Naive thymus-derived CD4-positive, alpha-beta T cell (primary cell): ENCODE results near the gene PRRT1. TPM values are rescaled to one million over a fixed set of nuclear protein-coding genes. Genes with fewer than 3 reads are reported as not detected.
"Not testable (repeated sequence)": the region's sequence is repeated elsewhere in the genome, so short reads cannot be mapped to it uniquely, and the experiment has no call there.

Source experiments
- ATAC-seq: fragments of 150-1000 bp; cut with Tn5 transposase; 2 replicates; pipeline ENCODE4 v1.10.0; 2021; ENCODE audit warnings: mild to moderate bottlenecking, moderate library complexity
- CTCF ChIA-PET: fragments of 350-600 bp; sonication (Branson Sonifier 250); formaldehyde crosslinking; loops from one replicate; lab custom pipeline; 2021; ENCODE audit warnings: antibody characterized with exemption; lab: Charles Lee
- POLR2A ChIA-PET: fragments of 350-600 bp; sonication (Branson Sonifier 250); formaldehyde crosslinking; loops from one replicate; lab custom pipeline; 2021; ENCODE audit warnings: antibody characterized with exemption, inconsistent platforms; lab: Charles Lee
- DNase-seq, 9 donors: peaks; one replicate each; pipeline versions ENCODE4 v3.0.0 to v3.0.0-alpha.2; 2020 to 2022; ENCODE audit warnings: mixed read lengths in 1 of 9
- H3K27ac ChIP-seq: one replicate; pipeline ENCODE4 v1.7.0; 2013; ENCODE audit warnings: mild to moderate bottlenecking, low read depth, low read length, moderate library complexity
- H3K27me3 ChIP-seq, 2 donors: one replicate each; pipeline ENCODE4 v1.7.0; 2013; ENCODE audit warnings: low read length in 2 of 2, mild to moderate bottlenecking in 2 of 2, moderate library complexity in 2 of 2; ENCODE audit not compliant: control insufficient read depth in 2 of 2, insufficient read depth in 2 of 2
- H3K36me3 ChIP-seq, 3 experiments: 1 replicate in 2 of 3; 2 replicates in 1 of 3; pipeline ENCODE4 v1.7.0; 2013; ENCODE audit warnings: low read length in 3 of 3, mild to moderate bottlenecking in 3 of 3, moderate library complexity in 1 of 3; ENCODE audit not compliant: insufficient read depth in 3 of 3, control insufficient read depth in 2 of 3
- H3K4me1 ChIP-seq, 2 donors: one replicate each; pipeline ENCODE4 v1.7.0; 2013; ENCODE audit warnings: low read length in 2 of 2, mild to moderate bottlenecking in 2 of 2, moderate library complexity in 1 of 2; ENCODE audit not compliant: control insufficient read depth in 2 of 2, insufficient read depth in 2 of 2
- H3K4me3 ChIP-seq: 2 replicates; pipeline ENCODE4 v1.7.0; 2013; ENCODE audit warnings: mild to moderate bottlenecking, low read length
- H3K9me3 ChIP-seq, 3 experiments: 1 replicate in 2 of 3; 2 replicates in 1 of 3; pipeline ENCODE4 v1.7.0; 2013; ENCODE audit warnings: low read length in 3 of 3; ENCODE audit not compliant: control insufficient read depth in 2 of 3
- H3K27ac Mint-ChIP-seq, 9 donors: one replicate each; pipeline ENCODE4 v1.8.0; 2020 to 2022; ENCODE audit warnings: mixed read lengths in 9 of 9, mild to moderate bottlenecking in 8 of 9, moderate library complexity in 5 of 9, inconsistent platforms in 2 of 9
- H3K27me3 Mint-ChIP-seq, 5 donors: one replicate each; pipeline ENCODE4 v1.8.0; 2021 to 2022; ENCODE audit warnings: mixed read lengths in 5 of 5, mild to moderate bottlenecking in 1 of 5
- H3K36me3 Mint-ChIP-seq, 5 donors: one replicate each; pipeline ENCODE4 v1.8.0; 2020 to 2022; ENCODE audit warnings: mixed read lengths in 5 of 5, mild to moderate bottlenecking in 3 of 5, inconsistent platforms in 1 of 5
- H3K4me1 Mint-ChIP-seq, 7 donors: one replicate each; pipeline ENCODE4 v1.8.0; 2020 to 2022; ENCODE audit warnings: mixed read lengths in 7 of 7, mild to moderate bottlenecking in 3 of 7, inconsistent platforms in 1 of 7
- H3K4me3 Mint-ChIP-seq, 10 donors: one replicate each; pipeline ENCODE4 v1.8.0; 2020 to 2022; ENCODE audit warnings: mild to moderate bottlenecking in 10 of 10, mixed read lengths in 10 of 10, moderate library complexity in 6 of 10, inconsistent platforms in 2 of 10
- H3K9me3 Mint-ChIP-seq, 11 donors: one replicate each; pipeline ENCODE4 v1.8.0; 2020 to 2022; ENCODE audit warnings: mixed read lengths in 11 of 11, mild to moderate bottlenecking in 4 of 11, inconsistent platforms in 1 of 11, moderate library complexity in 1 of 11
- intact Hi-C, 2 donors: fragments of 100-400 bp; cut with micrococcal nuclease; formaldehyde crosslinking; loops; one replicate each; pipeline ENCODE4 v1.15.1; 2023
- microRNA-seq: library from miRNA; unstranded; fragments of <30 nt; microRNA quantifications from one replicate; pipeline ENCODE4 v1.2.0, GENCODE V29; 2022; ENCODE audit warnings: borderline microRNAs expressed
- polyA plus RNA-seq, 2 donors: library from polyadenylated mRNA; unstranded; fragments of 300-500 nt; fragmentation: Illumina TruSeq; gene quantifications; one replicate each; pipeline ENCODE4 v1.2.3, GENCODE V29; 2021
- total RNA-seq, 6 experiments: library from RNA in 5 of 6; stranded (reverse) in 5 of 6; gene quantifications; 1 replicate in 5 of 6; 2 replicates in 1 of 6; pipeline ENCODE4 v1.2.3 and lab custom pipeline; 2021 to 2026

Gene PRRT1
- total and polyA plus RNA-seq, 7 experiments from 2014 or later: 0.31 to 7.4 (median 3.4) TPM

DNA sequence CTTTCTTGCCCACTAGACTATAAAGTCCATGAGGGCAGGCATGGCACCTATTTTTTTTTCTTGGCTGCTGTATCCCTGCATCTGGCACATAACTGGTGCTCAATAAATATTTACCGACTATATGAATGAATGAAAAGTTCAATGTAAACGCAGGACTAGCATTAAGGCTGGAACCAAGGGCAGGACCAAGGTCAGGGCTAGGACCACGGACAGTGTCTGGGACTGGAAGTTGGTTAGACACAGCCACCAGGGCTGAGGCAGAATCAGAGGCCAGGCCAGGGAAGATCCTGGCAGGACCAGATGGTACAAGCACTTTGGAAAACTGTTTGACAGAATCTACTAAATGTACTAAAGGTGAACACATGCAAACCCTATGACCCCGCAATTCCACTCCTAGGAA is 46.3 kb downstream of the PRRT1 start:
- intact Hi-C loops: no loop called here
- Mint-ChIP-seq H3K4me3 (no peak overlapping the region), H3K9me3 (no peaks in the 10 kb centered on the region), H3K36me3 (no peaks in the 10 kb centered on the region), H3K27ac (no peak overlapping the region), H3K27me3 (peaks cover 0 to 43% (median 6%) of the 10 kb centered on the region in 5 donors), H3K4me1 (peaks cover 2 to 35% (median 25%) of the 10 kb centered on the region in 7 donors)
- no peaks in the 10 kb centered on the region for H3K9me3 ChIP-seq
- peaks cover 0 to 9% of the 10 kb centered on the region in 2 donors for H3K4me1 ChIP-seq
- ChIA-PET POLR2A (no interaction called here), CTCF (no interaction called here)
- H3K36me3 ChIP-seq: no peaks in the 10 kb centered on the region
- no peaks in the 10 kb centered on the region for H3K27me3 ChIP-seq
- H3K27ac ChIP-seq: no peak overlapping the region
- ATAC-seq (no peak), DNase-seq (no peak)
- no peak overlapping the region for H3K4me3 ChIP-seq

DNA sequence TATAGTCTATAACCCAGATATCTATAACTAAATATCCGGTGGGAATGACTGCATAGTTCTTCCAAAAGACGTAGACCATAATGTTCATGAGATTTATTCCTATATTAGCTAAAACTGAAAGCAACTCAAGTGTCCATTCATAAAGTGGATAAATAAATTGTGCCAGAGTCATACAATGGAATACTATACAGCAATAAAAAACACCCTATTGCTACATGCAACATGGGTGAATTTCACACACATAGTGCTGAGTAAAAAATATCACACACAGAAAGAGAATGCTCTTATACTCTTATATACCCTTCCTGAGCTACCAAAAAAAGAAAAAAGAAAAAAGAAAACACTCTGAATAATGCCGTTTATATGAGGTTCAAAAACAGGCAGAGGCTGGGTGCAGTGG is 49.5 kb downstream of the PRRT1 start:
- Histone ChIP-seq H3K27ac (no peak overlapping the region), H3K4me3 (no peak overlapping the region), H3K27me3 (no peaks in the 10 kb centered on the region), H3K36me3 (no peaks in the 10 kb centered on the region), H3K9me3 (no peaks in the 10 kb centered on the region), H3K4me1 (no peaks in the 10 kb centered on the region)
- Mint-ChIP-seq H3K36me3 (no peaks in the 10 kb centered on the region), H3K9me3 (peaks cover 0 to 3% (median 0%) of the 10 kb centered on the region in 11 donors), H3K27me3 (peaks cover 15 to 50% (median 22%) of the 10 kb centered on the region in 5 donors), H3K4me1 (peaks cover 0 to 8% (median 4%) of the 10 kb centered on the region in 7 donors), H3K4me3 (no peak overlapping the region), H3K27ac (no peak overlapping the region)
- POLR2A ChIA-PET: no interaction called here
- no peak for DNase-seq
- intact Hi-C loops: no loop called here
- CTCF ChIA-PET: interaction anchor here (0.7 kb wide), 1 partner anchor 313 kb away, joined by 3 read pairs; no protein-coding TSS in a partner anchor
- no peak for ATAC-seq

- H3K36me3 ChIP-seq, H3K4me3 Mint-ChIP-seq, H3K4me1 Mint-ChIP-seq, DNase-seq, ATAC-seq, H3K4me3 ChIP-seq, H3K9me3 Mint-ChIP-seq, intact Hi-C loops, H3K27ac Mint-ChIP-seq, H3K27ac ChIP-seq, CTCF ChIA-PET, H3K4me1 ChIP-seq, H3K9me3 ChIP-seq, H3K27me3 ChIP-seq, H3K36me3 Mint-ChIP-seq: not testable (repeated sequence)
- POLR2A ChIA-PET: interaction anchor here (1.1 kb wide), 1 partner anchor 141 kb away, joined by 4 read pairs; the partner anchor contains the start of gene SKIC2
- H3K27me3 Mint-ChIP-seq: peaks cover 15 to 53% (median 32%) of the 10 kb centered on the region in 5 donors
Observed at GRCh38 chr6:32100251-32100650, 51.5 kb downstream of the PRRT1 start.

Small RNAs within 50 kb of the gene (microRNA-seq; reads per million reads assigned to microRNA genes)
- gene MIR6721 (not detected), gene MIR6833 (not detected)

Other genes starting within 250 kb of the PRRT1 start
- gene ZBTB12, start 249.9 kb downstream of the PRRT1 start, total RNA-seq: 1 to 10 TPM in 4 of 5 experiments, under 1 TPM in 1; 0.77 to 4.5 (median 2.5) TPM
- gene ZBTB12, start 249.9 kb downstream of the PRRT1 start, polyA plus RNA-seq: under 1 TPM in 1 of 2 donors, not detected in 1; 0.09 TPM
- gene C2, start 224.2 kb downstream of the PRRT1 start, total RNA-seq: 1 to 10 TPM in 4 of 5 experiments, under 1 TPM in 1; 0.89 to 8.2 (median 2.3) TPM
- under 1 TPM in 1 of 2 donors, not detected in 1; 0.10 TPM for gene C2, start 224.2 kb downstream of the PRRT1 start, polyA plus RNA-seq
- gene CFB, start 205.8 kb downstream of the PRRT1 start, total RNA-seq: 1 to 10 TPM in 2 of 5 experiments, under 1 TPM in 1, not detected in 2; 0.56 to 1.4 (median 1.1) TPM
- gene CFB, start 205.8 kb downstream of the PRRT1 start, polyA plus RNA-seq: 1 to 10 TPM; 1.4 to 1.8 TPM
- gene NELFE, start 193.0 kb downstream of the PRRT1 start, total RNA-seq: 10 to 100 TPM; 47.5 to 71.7 (median 59.1) TPM
- gene NELFE, start 193.0 kb downstream of the PRRT1 start, polyA plus RNA-seq: 10 to 100 TPM; 56.5 to 76.6 TPM
- gene SKIC2, start 192.8 kb downstream of the PRRT1 start, total RNA-seq: 100 to 1,000 TPM in 3 of 5 experiments, 10 to 100 TPM in 2; 85.6 to 139 (median 101) TPM
- gene SKIC2, start 192.8 kb downstream of the PRRT1 start, polyA plus RNA-seq: 10 to 100 TPM; 20.1 to 23.5 TPM
- 10 to 100 TPM; 19.3 to 44.3 (median 35.0) TPM for gene DXO, start 179.8 kb downstream of the PRRT1 start, total RNA-seq
- gene DXO, start 179.8 kb downstream of the PRRT1 start, polyA plus RNA-seq: 10 to 100 TPM; 12.6 to 16.2 TPM
- gene C4A, start 169.9 kb downstream of the PRRT1 start, total RNA-seq: 1 to 10 TPM; 3.2 to 9.0 (median 8.0) TPM
- not detected for gene C4A, start 169.9 kb downstream of the PRRT1 start, polyA plus RNA-seq
- 1 to 10 TPM; 3.2 to 8.5 (median 8.0) TPM for gene C4B, start 137.1 kb downstream of the PRRT1 start, total RNA-seq
- under 1 TPM in 1 of 2 donors, not detected in 1; 0.59 TPM for gene C4B, start 137.1 kb downstream of the PRRT1 start, polyA plus RNA-seq
- gene CYP21A2, start 113.5 kb downstream of the PRRT1 start, total RNA-seq: 1 to 10 TPM in 1 of 5 experiments, under 1 TPM in 3, not detected in 1; 0.32 to 1.1 (median 0.44) TPM
- gene CYP21A2, start 113.5 kb downstream of the PRRT1 start, polyA plus RNA-seq: not detected
- gene TNXB, start 42.6 kb downstream of the PRRT1 start, total RNA-seq: 10 to 100 TPM in 4 of 5 experiments, 1 to 10 TPM in 1; 8.8 to 17.2 (median 13.1) TPM
- gene TNXB, start 42.6 kb downstream of the PRRT1 start, polyA plus RNA-seq: under 1 TPM in 1 of 2 donors, not detected in 1; 0.43 TPM
- gene ATF6B, start 23.7 kb downstream of the PRRT1 start, total RNA-seq: 100 to 1,000 TPM; 115 to 168 (median 142) TPM
- 10 to 100 TPM; 28.0 to 29.0 TPM for gene ATF6B, start 23.7 kb downstream of the PRRT1 start, polyA plus RNA-seq
- gene FKBPL, start 21.7 kb downstream of the PRRT1 start, total RNA-seq: 1 to 10 TPM in 4 of 5 experiments, under 1 TPM in 1; 0.82 to 5.1 (median 3.0) TPM
- gene FKBPL, start 21.7 kb downstream of the PRRT1 start, polyA plus RNA-seq: 1 to 10 TPM; 1.3 to 4.1 TPM
- gene PPT2, start 2.2 kb upstream of the PRRT1 start, total RNA-seq: 10 to 100 TPM; 11.8 to 21.9 (median 15.8) TPM
- 10 to 100 TPM; 14.3 to 15.7 TPM for gene PPT2, start 2.2 kb upstream of the PRRT1 start, polyA plus RNA-seq
- 10 to 100 TPM in 4 of 5 experiments, 1 to 10 TPM in 1; 7.5 to 25.9 (median 17.2) TPM for gene EGFL8, start 12.7 kb upstream of the PRRT1 start, total RNA-seq
- gene EGFL8, start 12.7 kb upstream of the PRRT1 start, polyA plus RNA-seq: under 1 TPM; 0.30 to 0.86 TPM
- gene AGPAT1, start 24.1 kb upstream of the PRRT1 start, total RNA-seq: 10 to 100 TPM; 25.0 to 46.1 (median 31.6) TPM
- gene AGPAT1, start 24.1 kb upstream of the PRRT1 start, polyA plus RNA-seq: 10 to 100 TPM; 19.3 to 19.5 TPM
- 10 to 100 TPM; 17.0 to 50.6 (median 40.9) TPM for gene RNF5, start 26.5 kb upstream of the PRRT1 start, total RNA-seq
- 100 to 1,000 TPM; 107 to 111 TPM for gene RNF5, start 26.5 kb upstream of the PRRT1 start, polyA plus RNA-seq
- 10 to 100 TPM; 32.6 to 92.2 (median 38.0) TPM for gene AGER, start 32.3 kb upstream of the PRRT1 start, total RNA-seq
- under 1 TPM in 1 of 2 donors, not detected in 1; 0.47 TPM for gene AGER, start 32.3 kb upstream of the PRRT1 start, polyA plus RNA-seq
- gene PBX2, start 38.3 kb upstream of the PRRT1 start, total RNA-seq: 100 to 1,000 TPM; 105 to 221 (median 144) TPM
- gene PBX2, start 38.3 kb upstream of the PRRT1 start, polyA plus RNA-seq: 1 to 10 TPM; 2.5 to 3.0 TPM
- gene GPSM3, start 40.7 kb upstream of the PRRT1 start, total RNA-seq: 100 to 1,000 TPM; 268 to 325 (median 277) TPM
- gene GPSM3, start 40.7 kb upstream of the PRRT1 start, polyA plus RNA-seq: 100 to 1,000 TPM; 148 to 178 TPM
- gene NOTCH4, start 72.1 kb upstream of the PRRT1 start, total RNA-seq: 1 to 10 TPM in 2 of 5 experiments, under 1 TPM in 3; 0.27 to 4.7 (median 0.81) TPM
- gene NOTCH4, start 72.1 kb upstream of the PRRT1 start, polyA plus RNA-seq: under 1 TPM; 0.32 to 0.59 TPM
- not detected for gene TSBP1, start 220.0 kb upstream of the PRRT1 start, total RNA-seq
- not detected for gene TSBP1, start 220.0 kb upstream of the PRRT1 start, polyA plus RNA-seq